Measurements from ENCODE around the gene PTCRA.
"Not testable (repeated sequence)": the region's sequence is repeated elsewhere in the genome, so short reads cannot be mapped to it uniquely, and the experiment has no call there.

The PTCRA gene, protein sequence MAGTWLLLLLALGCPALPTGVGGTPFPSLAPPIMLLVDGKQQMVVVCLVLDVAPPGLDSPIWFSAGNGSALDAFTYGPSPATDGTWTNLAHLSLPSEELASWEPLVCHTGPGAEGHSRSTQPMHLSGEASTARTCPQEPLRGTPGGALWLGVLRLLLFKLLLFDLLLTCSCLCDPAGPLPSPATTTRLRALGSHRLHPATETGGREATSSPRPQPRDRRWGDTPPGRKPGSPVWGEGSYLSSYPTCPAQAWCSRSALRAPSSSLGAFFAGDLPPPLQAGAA

DNA sequence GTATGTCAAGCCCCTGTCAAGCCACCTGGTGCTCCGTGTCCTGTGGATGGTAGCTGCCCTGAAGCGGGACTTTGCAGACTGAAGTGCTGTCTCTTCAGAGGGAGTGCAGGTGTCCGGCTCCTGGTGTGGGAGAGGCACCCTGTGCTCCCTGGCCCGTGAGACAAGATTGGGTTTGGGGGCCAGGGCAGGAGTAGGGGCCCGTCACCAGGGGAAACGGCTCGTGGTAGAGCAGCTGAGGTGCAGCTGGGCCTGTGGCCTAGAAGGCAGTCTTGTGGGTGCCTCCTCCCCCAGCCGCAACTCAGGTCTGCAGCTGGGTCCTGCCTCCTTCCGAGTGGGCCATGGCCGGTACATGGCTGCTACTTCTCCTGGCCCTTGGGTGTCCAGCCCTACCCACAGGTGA lies at the start of gene PTCRA:
TSS of gene PTCRA (plus strand) at position 322 of the 400 bp plus-strand sequence. CDS start at position 339, 17 bp downstream.
- DNase-seq (ENCODE audit: low spot score): no peak

DNA sequence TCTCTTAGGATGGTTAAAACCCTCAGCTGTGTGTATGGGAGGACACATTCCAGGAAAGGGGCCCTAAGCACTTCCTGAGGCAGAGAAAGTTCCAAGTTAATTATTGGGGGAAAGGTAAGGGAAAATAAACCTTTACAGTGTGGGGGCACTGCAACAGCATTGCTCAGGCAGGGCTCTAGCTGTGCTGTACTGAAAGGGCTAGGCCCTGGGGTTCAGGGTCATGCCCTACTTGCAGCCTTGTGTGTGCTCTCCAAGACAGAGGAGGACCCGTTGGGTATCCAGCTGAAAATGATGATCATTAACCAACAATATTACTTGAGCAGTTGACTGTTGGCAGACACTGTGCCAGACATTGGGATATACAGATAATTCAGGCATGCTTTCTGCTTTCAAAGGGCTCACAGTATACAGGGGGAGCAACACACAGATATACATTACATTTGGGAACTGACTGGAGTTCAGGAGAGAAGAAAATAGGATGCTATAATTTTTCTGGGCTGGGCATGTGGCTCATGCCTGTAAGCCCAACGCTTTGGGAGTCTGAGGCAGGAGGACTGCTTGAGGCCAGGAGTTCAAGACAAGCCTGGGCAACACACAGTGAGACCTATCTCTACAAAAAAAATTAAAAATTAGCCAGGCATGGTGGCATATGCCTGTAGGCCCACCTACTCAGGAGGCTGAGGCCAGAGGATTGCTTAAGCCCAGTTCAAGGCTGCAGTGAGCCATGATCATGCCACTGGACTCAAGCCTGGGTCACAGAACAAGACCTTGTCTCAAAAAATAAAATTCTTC lies 45.5 kb upstream of the PTCRA start:
- DNase-seq (ENCODE audit: low spot score): no peak

DNA sequence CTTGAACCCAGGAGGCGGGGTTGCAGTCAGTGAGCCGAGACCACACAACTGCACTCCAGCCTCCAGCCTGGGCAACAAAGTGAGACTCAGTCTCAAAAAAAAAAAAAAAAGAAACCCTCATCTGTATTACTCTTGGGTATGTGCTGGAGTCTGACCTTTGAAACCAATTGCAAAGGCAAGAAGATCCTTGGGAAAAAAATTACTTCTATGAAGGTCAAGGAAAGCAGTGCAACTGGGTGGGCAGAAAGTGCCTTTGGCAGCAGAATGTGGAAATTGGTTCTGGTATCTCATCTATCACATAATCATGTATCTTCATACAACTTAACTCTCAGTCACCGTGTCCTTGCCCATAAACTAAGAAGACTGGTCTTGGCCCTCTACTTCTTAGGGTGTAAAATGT lies 44.1 kb upstream of the PTCRA start:
- DNase-seq (ENCODE audit: low spot score): no peak

DNA sequence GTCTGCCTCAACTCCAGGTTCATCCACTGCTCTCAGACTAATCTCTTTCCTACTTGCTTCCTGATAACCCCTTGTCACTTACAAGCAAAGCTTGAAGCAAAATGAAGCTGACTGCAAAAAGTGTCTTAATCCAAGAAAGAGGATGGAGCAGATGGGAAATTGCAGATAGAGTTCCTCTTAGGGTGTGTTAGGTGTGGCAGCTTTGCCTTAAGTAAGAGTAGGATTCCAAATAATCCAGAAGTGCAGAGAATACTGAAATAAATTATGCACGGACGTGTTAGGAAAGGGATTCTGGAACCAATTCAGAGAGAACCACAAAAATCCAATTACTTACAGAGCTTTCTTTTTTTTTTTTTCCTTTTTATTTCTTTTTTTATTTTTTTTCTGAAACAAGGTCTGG lies 42.5 kb upstream of the PTCRA start:
- DNase-seq (ENCODE audit: low spot score): no peak

DNA sequence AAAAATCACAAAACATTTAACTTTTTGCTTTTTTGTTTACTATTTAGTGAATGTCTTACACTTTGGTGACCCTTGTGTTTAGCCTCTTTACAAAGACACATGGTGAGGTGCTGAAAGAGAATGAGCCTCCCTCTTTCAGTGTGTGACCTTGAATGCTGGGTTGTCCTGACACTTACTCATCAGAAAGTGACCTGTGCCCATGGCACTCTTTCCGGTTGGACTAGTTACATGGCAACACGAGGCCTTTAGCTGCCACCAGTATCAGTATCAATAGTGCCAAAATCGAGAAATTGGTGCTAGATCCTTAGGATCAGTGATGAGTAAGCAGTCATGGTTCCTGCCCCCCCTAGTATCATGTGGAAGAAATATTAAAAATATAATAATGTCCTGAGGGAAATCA lies 38.2 kb upstream of the PTCRA start:
- no peak for DNase-seq (ENCODE audit: low spot score)

DNA sequence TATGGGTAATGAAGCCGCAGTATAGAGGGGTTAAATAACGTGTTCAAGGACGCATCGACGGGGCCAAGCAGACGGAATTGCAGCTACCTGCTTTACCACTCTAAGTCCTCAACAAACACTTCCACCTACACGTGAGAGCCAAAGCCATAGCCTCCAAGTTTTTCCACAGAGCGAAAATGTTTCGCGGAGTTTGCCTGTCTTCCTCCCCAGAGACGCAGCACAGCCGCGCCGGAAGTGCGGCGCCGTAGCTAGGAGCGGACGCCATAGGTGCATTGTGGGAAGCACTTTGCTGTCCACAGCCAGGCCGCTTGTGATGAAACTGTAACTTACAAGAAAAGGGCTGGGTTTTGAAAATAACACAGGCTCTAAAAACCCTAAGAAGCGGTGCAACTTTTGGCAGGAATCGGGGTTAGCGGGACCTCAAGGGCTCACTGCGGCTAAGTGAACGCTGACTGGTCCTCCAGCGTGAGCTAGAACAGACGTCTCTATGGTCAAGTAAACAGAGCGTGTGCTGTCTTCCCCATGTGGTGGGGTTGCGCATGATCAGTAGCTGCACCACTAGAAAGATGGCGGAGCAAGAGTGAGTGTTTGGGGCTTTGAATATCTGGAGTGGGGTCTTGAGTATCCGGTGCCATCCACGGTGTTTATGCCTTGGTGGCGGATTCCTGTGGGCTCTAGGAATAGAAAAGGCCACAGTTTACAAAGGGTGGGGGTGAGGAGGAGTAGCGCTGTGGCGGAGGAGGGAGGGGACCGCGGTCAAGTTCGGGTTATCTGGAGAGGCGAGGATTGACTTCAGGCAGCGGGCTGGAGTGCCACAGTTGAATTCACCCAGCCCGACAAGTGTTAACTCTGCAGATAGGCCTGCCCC lies 36.2 kb upstream of the PTCRA start, which contains the start of gene RPL7L1:
TSS of gene RPL7L1 (plus strand) at position 245 of the 868 bp plus-strand sequence. CDS start at position 540, 295 bp downstream.
- DNase-seq (ENCODE audit: low spot score): peak; percentile 90

DNA sequence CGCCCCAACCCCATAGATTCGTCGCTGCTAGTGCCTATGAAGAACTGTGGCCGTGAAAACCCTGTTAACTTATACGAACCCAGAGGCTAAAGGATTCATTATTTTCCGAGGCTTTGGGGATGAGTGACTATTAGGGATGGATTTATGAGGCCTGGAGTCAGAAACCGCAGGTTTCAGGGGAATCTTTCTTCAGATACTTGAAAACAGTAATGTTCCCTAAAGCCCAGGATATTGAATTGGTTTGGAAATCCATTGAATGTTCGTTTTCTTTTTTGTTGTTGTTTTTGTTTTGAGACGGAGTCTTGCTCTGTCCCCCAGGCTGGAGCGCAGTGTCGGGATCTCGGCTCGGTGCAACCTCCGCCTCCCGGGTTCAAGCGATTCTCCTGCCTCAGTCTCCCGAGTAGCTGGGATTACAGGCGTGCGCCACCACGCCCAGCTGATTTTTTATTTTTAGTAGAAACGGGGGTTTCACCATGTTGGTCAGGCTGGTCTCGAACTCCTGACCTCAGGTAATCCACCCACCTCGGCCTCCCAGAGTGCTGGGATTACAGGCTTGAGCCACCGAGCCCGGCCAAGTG lies 35.5 kb upstream of the PTCRA start:
- DNase-seq (ENCODE audit: low spot score): not testable (repeated sequence)

DNA sequence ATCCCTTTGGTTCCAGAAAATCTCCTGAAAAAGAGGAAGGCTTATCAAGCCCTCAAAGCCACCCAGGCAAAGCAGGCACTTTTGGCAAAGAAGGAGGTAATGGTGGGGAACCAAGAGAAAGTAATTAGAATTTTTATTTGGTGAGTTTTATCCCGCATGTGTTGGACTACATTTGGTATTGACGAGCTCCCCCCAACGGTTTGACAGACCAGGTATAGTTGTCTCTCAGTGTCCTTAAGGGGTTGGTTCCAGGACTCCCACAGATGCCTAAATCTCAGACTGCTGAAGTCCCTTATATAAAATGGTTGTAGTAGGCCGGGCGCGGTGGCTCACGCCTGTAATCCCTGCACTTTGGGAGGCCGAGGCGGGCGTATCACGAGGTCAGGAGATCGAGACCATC lies 35.0 kb upstream of the PTCRA start:
- DNase-seq (ENCODE audit: low spot score): not testable (repeated sequence)

DNA sequence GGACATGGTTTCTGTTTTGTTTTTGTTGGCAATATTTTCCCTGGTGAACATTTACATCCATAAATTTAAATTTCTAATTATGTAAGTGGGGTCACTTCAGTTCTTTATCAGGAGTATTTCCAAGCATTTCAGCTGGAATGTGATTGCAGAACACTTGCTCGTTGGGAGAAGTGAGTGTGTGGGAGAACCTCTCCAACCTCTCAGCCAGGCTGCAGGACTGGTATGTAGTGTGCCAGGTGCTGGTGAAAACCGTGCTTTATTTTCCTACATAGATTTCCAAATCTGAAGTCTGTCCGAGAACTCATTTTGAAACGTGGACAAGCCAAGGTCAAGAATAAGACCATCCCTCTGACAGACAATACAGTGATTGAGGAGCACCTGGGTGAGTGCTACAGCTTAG lies 30.2 kb upstream of the PTCRA start:
- no peak for DNase-seq (ENCODE audit: low spot score)

DNA sequence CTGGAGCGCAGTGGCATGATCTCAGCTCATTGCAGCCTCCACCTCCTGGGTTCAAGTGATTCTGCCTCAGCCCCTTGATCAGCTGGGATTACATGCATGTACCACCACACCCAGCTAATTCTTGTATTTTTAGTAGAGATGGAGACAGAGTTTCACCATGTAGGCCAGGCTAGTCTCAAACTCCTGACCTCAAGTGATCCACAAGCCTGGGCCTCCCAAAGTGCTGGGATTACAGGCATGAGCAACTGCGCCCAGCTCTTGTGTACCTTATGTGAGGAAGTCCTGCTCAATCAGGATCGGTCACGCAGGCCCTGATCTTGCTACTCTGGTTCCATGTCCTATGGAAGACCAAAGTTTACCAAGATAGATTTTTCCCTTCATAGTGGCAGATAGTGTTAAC lies 27.7 kb upstream of the PTCRA start:
- DNase-seq (ENCODE audit: low spot score): not testable (repeated sequence)

DNA sequence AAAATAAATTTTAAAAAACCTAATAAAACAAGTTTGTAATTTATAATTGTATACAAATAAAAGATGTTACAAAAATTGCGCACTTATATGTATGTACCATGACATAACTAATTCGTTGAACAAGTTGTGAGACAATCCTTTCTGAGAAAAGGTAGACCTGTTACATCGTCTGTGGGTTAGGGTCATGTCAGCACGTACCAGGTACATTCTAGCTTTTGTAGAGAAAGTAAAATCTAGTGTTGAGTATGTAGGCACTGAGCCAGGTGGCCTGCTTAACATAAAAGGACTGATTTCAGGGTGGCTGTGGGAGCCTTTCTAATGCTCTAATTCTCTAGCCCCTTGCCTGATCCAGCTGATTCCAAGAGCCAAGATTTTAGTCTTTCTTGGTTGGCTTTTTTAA lies 26.0 kb upstream of the PTCRA start:
- DNase-seq (ENCODE audit: low spot score): no peak

DNA sequence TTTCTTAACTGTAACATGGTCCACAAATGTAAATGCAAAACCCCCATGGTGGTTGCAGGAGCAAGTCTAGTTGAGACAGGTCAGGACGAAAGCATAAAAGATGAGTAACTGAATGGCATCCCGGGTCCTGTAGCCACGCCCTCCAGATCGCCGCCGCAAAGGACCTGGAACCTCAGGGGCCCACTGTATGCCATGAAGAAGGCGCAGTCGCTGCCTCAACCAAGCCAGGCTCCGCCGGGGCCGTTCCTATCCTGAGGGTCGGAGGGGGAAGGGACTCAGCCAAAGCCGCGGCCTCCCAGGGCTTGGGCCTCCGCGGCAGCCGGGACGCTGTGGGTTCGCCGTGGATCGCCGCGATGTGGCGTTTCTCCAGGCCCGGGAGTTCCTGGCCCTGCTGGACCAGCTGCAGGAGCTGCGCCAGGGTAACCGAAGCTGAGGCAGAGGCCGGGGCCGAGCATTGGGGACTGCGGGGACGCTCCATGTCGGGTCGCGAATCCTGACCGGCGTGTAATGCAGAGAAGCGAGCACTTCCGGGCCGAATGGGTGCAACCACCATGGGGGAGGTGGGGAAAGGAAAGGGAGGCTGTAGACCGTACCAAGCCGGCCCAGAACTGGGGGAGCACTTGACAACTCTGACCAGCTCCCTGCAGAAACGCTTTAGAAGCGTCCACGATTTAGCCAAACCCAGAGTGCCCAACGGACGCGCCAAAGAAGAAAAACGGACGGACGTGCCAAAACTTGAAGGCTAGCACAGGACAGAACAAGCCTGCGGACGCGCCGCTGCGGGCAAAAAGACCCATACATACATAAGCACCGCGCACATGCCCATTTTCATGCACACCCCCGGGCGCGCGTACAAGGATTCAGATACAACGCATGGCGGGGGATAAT lies 25.3 kb upstream of the PTCRA start:
- DNase-seq (ENCODE audit: low spot score): peak; percentile 95

DNA sequence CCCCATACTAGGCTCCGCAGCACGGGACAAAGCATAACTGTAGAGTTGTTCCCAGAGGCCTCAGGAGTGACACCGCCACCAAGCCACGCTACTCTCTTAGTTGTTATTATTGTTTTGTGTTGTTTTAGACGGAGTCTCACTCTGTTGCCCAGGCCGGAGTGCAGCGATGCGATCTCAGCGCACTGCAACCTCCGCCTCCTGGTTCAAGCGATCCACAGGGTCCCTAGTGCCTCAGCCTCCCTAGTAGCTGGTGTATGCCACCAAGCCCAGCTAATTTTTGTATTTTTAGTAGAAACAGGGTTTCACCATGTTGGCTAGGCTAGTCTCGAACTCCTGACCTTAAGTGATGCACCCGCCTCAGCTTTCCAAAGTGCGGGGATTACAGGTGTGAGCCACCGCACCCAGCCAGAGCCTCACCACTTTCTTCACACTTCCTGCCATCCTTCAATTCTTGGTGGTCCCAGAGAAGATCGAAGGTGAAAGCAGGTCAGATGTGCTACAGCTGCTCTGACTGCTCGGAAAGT lies 24.6 kb upstream of the PTCRA start:
- no peak for DNase-seq (ENCODE audit: low spot score)

DNA sequence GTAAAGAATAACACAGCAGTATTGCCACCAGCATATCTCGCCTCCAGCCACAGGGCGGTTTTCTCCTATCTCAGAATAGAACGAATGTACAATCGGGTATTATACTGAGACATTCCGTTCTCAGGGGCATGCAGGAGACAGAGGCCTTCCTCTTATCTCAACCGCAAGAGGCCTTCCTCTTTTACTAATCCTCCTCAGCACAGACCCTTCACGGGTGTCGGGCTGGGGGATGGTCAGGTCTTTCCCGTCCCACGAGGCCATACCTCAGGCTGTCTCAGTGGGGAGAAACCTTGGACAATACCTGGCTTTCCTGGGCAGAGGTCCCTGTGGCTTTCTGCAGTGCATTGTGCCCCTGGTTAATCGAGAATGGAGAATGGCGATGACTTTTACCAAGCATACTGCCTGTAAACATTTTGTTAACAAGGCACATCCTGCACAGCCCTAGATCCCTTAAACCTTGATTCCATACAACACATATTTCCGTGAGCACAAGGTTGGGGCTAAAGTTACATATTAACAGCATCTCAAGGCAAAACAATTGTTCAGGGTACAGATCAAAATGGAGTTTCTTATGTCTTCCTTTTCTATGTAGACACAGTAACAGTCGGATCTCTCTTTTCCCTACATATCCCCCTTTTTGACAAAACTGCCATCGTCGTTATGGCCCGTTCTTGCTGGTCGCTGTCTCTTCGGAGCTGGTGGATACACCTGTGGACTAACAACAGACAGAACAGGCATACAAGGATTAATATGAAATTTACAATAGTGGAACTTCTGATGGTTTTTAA lies 21.6 kb upstream of the PTCRA start:
- DNase-seq (ENCODE audit: low spot score): not testable (repeated sequence)

DNA sequence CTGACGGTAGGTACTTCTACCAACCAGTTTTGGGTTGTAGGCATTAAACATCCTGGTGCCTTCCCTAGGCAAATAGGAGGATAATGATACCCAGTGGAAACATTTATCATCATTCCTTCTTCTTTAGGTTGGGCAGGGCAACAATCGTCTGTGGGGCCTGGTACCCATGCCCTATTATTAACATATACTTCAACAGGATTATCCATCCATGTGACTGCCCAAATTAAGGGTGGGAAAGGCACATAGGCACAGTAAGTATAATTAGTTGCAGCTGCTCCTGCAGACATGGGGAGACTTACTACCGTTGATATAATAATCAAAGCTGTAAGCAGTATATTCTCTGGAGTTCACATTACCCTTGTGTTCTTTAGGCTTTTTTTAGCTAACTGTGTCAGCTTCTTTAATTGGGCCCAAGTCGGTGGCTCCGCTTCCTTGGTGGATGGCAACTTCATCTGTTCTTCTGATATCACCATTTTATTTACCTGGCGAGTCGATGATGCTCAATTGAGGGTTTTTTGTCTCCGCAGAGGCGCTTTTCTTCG lies 19.6 kb upstream of the PTCRA start:
- no peak for DNase-seq (ENCODE audit: low spot score)

DNA sequence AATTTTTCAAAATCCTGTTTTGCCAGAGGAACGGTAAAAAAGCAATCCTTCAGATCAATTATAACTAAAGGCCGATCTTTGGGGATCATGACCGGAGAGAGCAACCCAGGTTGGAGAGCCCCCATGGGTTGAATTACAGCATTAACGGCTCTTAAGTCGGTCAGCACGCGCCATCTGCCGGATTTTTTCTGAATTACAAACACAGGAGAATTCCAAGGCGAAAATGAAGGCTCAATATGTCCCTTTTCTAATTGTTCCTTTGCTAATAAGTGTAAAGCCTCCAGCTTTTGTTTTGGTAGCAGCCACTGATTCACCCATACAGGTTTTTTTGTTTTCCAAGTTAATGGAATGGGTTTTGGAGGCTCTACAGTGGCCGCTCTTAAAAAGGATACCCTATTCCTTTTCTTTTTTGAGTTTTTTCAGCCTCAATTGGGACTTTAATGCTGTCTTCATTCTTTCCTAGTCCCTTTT lies 16.9 kb upstream of the PTCRA start:
- DNase-seq (ENCODE audit: low spot score): peak; percentile 55

DNA sequence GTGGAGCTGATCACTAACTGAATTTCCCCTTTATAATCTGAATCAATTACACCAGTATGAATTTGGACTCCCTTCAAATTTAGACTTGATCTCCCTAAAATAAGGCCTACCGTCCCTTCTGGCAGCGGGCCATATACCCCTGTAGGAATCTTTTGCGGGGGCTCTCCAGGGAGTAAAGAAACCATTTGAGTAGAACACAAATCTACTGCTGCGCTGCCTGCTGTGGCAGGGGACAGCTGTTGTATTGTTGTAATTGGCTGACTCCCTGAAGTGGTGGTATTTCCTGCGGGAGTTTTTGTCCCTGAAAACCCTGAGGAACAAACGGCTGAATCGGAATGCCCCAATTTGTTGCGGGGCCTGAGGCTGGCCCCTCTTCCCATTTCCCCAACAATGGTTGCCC lies 16.0 kb upstream of the PTCRA start:
- DNase-seq (ENCODE audit: low spot score): no peak

DNA sequence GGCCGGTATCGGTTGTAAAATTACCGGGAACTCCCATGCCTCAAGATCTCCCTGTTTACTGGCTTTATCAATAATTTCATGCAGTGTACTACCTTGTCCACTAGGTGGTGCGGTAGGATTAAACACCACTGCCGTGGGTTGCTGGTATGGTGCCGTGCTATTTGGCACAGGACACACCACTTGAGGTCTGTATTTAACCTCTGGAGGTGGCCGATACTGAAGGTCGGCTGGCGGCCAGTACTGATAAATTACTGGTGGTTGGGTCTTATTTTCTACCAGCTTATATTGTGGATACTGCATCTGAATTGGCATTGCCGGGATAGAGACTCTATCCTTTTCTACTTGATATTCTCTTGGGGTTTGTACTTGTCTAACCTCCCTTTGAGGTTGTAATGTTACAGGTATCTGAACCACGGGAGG lies 14.3 kb upstream of the PTCRA start:
- peak; percentile 81 for DNase-seq (ENCODE audit: low spot score)

Measured in kidney capillary endothelial cell (primary cell).